Neutrophil (primary cell): ENCODE data around the gene CDC20.
"Not testable (repeated sequence)": the region's sequence is repeated elsewhere in the genome, so short reads cannot be mapped to it uniquely, and the experiment has no call there.

Experiments used
- H3K27ac ChIP-seq: fragments of 200-600 bp; sonication (generic); 2 replicates; pipeline ENCODE4 v1.5.1; 2016; ENCODE audit warnings: mild to moderate bottlenecking, moderate library complexity
- H3K27me3 ChIP-seq: fragments of 200-600 bp; sonication (generic); 2 replicates; pipeline ENCODE4 v1.6.0; 2016; ENCODE audit warnings: mild to moderate bottlenecking
- H3K36me3 ChIP-seq: fragments of 200-600 bp; sonication (generic); 2 replicates; pipeline ENCODE4 v1.5.1; 2017
- H3K4me1 ChIP-seq, 2 experiments: fragments of 200-600 bp in 1 of 2; sonication (generic) in 1 of 2; 1 replicate in 1 of 2; 2 replicates in 1 of 2; pipeline versions ENCODE4 v1.5.1 to v1.6.1; 2013 to 2016; ENCODE audit warnings: low read depth in 1 of 2, low read length in 1 of 2, mild to moderate bottlenecking in 1 of 2, moderate library complexity in 1 of 2; ENCODE audit not compliant: control insufficient read depth in 1 of 2, insufficient read depth in 1 of 2
- H3K4me3 ChIP-seq, 2 experiments: fragments of 200-600 bp in 1 of 2; sonication (generic) in 1 of 2; 1 replicate in 1 of 2; 2 replicates in 1 of 2; pipeline ENCODE4 v1.5.1; 2013 to 2016; ENCODE audit warnings: low read depth in 1 of 2, low read length in 1 of 2, mild to moderate bottlenecking in 1 of 2, moderate library complexity in 1 of 2
- H3K9me3 ChIP-seq: fragments of 200-600 bp; sonication (generic); 2 replicates; pipeline ENCODE4 v1.5.1; 2016
- TF ChIP-seq, protein P1 (sequence below): fragments of 200-600 bp; sonication (generic); IDR thresholded peaks from 2 replicates; pipeline ENCODE4 v1.5.1; 2016; ENCODE audit warnings: antibody characterized with exemption

Gene CDC20

GRCh38 chr1:43396059-43396458 lies 37.3 kb downstream of the CDC20 start:
- TF ChIP-seq, protein P1, sequence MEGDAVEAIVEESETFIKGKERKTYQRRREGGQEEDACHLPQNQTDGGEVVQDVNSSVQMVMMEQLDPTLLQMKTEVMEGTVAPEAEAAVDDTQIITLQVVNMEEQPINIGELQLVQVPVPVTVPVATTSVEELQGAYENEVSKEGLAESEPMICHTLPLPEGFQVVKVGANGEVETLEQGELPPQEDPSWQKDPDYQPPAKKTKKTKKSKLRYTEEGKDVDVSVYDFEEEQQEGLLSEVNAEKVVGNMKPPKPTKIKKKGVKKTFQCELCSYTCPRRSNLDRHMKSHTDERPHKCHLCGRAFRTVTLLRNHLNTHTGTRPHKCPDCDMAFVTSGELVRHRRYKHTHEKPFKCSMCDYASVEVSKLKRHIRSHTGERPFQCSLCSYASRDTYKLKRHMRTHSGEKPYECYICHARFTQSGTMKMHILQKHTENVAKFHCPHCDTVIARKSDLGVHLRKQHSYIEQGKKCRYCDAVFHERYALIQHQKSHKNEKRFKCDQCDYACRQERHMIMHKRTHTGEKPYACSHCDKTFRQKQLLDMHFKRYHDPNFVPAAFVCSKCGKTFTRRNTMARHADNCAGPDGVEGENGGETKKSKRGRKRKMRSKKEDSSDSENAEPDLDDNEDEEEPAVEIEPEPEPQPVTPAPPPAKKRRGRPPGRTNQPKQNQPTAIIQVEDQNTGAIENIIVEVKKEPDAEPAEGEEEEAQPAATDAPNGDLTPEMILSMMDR, result no peak
- Histone ChIP-seq H3K9me3 (no peaks in the 10 kb centered on the region), H3K27ac (no peak overlapping the region), H3K27me3 (no peaks in the 10 kb centered on the region), H3K36me3 (peaks cover 12% of the 10 kb centered on the region), H3K4me3 (no peak overlapping the region), H3K4me1 (no peaks in the 10 kb centered on the region)

DNA sequence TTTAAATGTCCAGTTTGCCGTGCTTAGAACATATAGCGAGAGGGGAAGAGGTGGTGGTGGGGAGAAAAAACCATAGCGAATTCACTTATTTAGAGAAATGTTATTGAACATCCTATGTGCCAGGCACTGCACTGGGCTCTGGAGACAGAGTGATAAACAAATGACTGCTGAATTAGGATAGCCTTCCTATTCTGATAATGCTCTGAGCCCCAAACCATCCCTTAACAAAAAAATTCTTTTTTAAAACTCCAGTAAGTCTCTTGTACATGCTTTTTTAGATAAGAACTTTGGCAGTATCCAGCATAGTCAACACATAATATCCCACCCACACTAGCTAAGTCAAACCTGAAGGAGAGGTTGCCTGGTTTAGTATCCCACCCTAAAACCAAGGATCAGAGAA lies 39.4 kb downstream of the CDC20 start:
- H3K36me3 ChIP-seq, result peaks cover 17% of the 10 kb centered on the region
- H3K4me1 ChIP-seq, result peaks cover 12 to 13% of the 10 kb centered on the region in 2 experiments
- no peak overlapping the region for H3K27ac ChIP-seq
- no peak overlapping the region for H3K4me3 ChIP-seq
- no peaks in the 10 kb centered on the region for H3K9me3 ChIP-seq
- TF ChIP-seq, protein P1, result no peak
- no peaks in the 10 kb centered on the region for H3K27me3 ChIP-seq

DNA sequence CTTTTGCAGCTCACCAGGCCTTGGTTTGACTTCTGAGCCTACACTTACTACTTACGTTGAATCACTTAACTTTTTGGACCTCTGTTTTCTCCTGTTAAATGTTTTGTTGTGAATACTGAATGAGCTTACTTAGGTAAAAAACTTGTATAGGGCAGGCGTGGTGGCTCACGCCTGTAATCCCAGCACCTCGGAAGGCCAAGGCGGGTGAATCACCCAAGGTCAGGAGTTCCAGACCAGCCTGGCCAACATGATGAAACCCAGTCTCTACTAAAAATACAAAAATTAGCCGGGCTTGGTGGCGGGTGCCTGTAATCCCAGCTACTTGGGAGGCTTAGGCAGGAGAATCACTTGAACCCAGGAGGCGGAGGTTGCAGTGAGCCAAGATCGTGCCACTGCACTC lies 41.7 kb downstream of the CDC20 start:
- H3K9me3 ChIP-seq, H3K27ac ChIP-seq, H3K4me3 ChIP-seq, H3K27me3 ChIP-seq: not testable (repeated sequence)
- Histone ChIP-seq H3K4me1 (peaks cover 12 to 13% of the 10 kb centered on the region in 2 experiments), H3K36me3 (peaks cover 34% of the 10 kb centered on the region)

DNA sequence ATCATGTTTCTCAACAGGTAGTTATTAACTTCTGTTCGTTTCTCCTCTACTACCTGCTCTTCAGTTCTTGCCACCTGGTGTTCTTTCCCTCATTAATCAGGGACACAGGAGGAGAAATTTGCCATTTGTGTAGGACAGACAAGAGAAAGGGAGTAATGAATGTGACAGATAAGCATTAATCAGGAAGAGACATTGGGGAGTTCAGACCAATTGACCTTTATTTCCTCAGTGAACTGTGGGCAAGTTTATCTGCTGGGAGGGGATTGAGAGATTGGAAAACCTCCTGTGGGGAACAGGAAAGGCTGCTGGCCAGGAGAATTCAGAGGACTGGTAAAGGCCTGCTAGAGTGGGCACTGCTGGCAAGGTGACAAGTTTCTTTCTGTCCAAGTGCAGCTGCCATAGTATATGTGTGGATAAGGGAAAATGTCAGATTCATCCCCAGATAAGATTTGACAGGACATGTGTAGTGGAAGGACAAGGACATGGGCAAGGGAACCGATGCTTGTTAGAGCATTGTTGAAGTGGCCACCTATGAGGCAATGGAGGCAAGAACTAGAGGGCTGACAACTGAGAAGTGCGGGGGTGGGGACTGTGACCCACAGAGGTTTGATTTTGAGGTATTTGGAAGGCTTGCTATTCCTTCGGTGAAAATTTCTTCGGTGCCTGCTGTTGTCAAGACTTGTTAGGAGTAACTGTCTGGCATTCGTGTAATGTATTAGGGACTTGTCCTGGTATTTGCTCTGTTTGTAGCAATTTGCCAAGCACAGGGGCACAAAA lies 43.5 kb downstream of the CDC20 start:
- Histone ChIP-seq H3K27ac (peak overlapping the region; percentile 53), H3K4me1 (peaks cover 12 to 13% of the 10 kb centered on the region in 2 experiments), H3K9me3 (no peaks in the 10 kb centered on the region), H3K27me3 (no peaks in the 10 kb centered on the region), H3K4me3 (no peak overlapping the region), H3K36me3 (peaks cover 46% of the 10 kb centered on the region)
- TF ChIP-seq, protein P1, result no peak

DNA sequence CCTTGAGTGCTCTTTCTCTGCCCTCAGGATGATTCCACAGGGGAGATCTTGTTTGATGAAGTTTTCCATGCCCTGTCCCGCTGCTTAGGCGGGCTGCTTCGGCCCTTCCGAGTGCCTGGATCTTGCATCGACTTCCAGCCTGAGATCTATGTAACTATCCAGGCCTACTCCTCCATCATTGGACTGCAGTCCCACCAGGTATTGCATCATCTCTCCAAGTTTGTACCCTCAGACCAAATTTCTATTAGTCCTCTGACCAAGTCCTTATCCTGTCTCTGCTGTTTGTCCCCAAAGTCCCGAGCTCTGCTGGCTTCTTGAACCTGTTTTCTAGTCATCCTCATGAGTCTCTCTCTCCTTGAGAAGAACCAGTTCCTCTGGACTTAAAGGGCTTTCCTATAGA lies 45.6 kb downstream of the CDC20 start:
- Histone ChIP-seq H3K4me3 (no peak overlapping the region), H3K36me3 (peaks cover 64% of the 10 kb centered on the region), H3K27me3 (no peaks in the 10 kb centered on the region), H3K27ac (no peak overlapping the region), H3K4me1 (peaks cover 12 to 13% of the 10 kb centered on the region in 2 experiments), H3K9me3 (no peaks in the 10 kb centered on the region)
- TF ChIP-seq, protein P1, result no peak

DNA sequence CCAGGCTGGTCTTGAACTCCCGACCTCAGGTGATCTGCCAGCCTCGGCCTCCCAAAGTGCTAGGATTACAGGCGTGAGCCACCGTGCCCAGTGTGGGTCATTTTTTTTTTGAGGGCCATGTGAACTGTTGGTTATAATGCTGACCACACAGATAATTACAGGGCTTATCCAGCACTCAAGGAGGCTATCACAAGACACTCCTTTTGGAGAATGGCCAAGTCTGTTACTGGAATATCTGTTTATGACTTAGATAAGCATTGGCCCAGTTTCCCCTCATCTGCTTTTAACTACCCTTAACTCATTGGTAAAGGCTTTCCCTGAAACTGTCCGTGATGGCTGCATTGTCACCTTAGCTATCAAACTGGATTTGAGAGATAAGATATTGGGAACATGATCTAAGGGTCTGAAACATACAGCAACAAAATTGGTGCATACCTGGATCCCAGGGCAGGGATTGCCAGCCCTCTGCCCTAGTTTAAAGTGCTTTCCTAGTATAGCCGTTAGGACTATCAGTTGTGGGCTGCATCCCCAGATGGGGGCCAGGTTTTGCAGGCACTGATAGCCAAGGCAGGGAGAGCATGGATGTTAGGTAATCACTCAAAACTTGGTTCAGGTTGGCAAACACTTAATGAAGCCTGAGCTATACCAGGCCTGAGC lies 46.6 kb downstream of the CDC20 start:
- H3K4me3 ChIP-seq, result no peak overlapping the region
- peaks cover 72% of the 10 kb centered on the region for H3K36me3 ChIP-seq
- peaks cover 12 to 13% of the 10 kb centered on the region in 2 experiments for H3K4me1 ChIP-seq
- no peaks in the 10 kb centered on the region for H3K27me3 ChIP-seq
- H3K9me3 ChIP-seq, result no peaks in the 10 kb centered on the region
- H3K27ac ChIP-seq, result no peak overlapping the region
- TF ChIP-seq, protein P1, result no peak
